Pons (tissue), 1 donor: ENCODE measurements around the gene ALOX15B.

Source experiments
- DNase-seq: peaks from one replicate; pipeline ENCODE4 v3.0.0-alpha.2; 2016; ENCODE audit warnings: low spot score

The ALOX15B gene

GRCh38 chr17:8080208-8080798 lies 41.4 kb downstream of the ALOX15B start:
- DNase-seq: no peak

- no peak for DNase-seq
These were observed 42.0 kb downstream of the ALOX15B start for GRCh38 chr17:8080799-8081219.

GRCh38 chr17:8081876-8082275 lies 43.0 kb downstream of the ALOX15B start:
- no peak for DNase-seq

DNA sequence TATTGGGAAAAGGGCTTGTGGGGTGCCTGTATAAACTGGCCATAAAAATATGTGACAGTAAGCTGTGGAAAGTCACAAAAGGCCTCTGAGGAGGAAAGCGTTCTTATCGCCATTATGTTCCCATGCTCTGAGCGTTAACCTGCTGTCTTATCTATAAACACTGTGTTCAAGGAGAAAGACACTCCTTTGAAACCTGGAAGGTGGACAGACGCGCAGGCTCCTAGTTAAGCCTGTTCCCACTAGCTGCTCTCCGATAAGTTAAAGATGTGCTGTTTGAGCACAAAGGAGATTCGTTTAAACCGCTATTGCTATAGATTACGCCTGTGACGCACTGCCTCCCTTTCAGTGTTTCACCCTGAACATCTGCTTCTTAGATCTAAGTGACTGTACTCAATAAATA lies 43.4 kb downstream of the ALOX15B start:
- DNase-seq: no peak

DNA sequence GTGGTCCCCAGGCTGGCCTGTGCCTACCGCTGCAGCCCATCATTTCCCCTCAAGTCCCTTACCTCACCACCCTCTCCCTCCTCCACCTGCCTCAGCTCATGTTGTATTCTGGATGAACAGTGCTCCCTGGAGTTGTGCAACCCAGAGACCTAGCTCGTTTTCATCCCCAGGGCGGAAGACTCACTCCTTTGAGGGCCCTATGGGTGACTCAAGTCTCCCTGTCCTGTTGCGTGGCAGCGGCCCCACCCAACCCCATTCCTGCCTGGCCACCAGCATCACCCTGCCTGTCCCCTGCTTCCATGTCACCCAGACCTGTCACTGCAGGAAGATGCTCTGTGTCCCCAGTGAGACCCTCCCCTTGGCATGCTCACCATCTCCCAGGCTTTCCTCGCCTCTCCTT lies 45.4 kb downstream of the ALOX15B start:
- no peak for DNase-seq

GRCh38 chr17:8087075-8087951 lies 48.5 kb downstream of the ALOX15B start, which contains the start of gene ALOX12B:
TSS of gene ALOX12B (minus strand) at chr17:8087716. CDS start at chr17:8087442, 274 bp downstream.
- no peak for DNase-seq

- DNase-seq: no peak
These were observed 49.0 kb downstream of the ALOX15B start for GRCh38 chr17:8087952-8088230.

DNA sequence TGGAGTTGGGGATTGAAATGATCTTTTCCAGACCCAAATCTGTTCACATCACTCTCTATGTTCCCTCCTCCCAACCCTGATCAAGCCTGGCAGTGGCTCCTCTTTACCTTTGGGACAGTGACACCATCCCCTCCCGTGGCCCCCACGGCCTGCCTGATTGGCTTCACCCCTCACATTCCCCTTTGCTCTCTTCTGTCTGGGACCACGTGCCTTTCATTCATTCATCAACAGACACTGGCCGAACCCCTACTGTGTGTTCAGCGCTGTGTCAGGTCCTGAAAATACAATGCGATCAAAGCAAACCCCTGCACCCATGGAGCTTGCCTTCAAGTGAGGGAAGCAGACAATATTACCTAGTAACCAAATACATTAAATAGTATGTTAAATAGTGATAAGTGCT lies 50.9 kb downstream of the ALOX15B start:
- DNase-seq: no peak

GRCh38 chr17:8091033-8091687 lies 52.3 kb downstream of the ALOX15B start:
- DNase-seq: no peak

DNA sequence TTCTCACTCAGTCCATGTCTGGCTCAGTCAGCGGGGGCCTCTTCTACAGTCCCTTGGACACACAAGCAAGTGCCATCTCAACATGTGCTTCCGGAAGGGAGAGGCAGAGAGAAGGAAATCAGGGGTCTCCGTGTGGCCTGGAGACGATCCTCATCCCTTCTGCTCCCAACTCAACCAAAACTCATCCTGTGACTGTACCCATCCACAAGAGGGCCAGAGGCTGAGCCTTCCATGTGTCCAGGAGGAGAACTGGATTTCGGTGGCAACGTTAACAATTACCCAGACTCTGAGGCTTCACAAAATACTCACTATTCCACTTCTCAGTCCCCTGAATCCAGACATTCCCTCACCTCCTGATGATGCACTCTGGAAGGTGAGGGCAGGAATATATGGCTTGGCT lies 56.5 kb downstream of the ALOX15B start:
- DNase-seq: no peak

GRCh38 chr17:8096541-8096940 lies 57.7 kb downstream of the ALOX15B start:
- no peak for DNase-seq
